ENCODE data around the gene PLCD3. TPM values are rescaled to one million over a fixed set of nuclear protein-coding genes. Genes with fewer than 3 reads are reported as not detected.

PLCD3 gene
- total RNA-seq, 2 donors from 2014 or later = 34.8 to 42.9 TPM

DNA sequence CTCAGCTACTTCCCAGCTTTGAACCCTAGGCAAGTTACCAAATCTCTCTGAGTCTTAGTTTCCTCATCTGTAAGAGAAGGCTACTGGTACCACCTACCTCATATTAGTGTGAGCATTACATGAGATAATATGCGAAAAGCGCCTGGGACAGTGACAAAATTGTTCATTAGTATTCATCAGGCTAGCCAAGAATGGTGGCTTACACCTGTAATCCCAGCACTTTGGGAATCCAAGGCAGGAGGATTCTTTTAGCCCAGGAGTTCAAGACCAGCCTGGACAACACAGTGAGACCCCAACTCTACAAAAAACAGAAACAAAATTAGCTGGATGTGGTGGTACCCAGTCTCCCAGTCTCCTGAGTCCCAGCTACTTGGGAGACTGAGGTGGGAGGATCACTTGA is 3.3 kb downstream of the PLCD3 start:
- DNase-seq = no peak
- Mint-ChIP-seq H3K4me1 (peaks cover 20% of the 10 kb centered on the region), H3K27me3 (ENCODE audit: insufficient read depth) (no peaks in the 10 kb centered on the region), H3K9me3 (no peaks in the 10 kb centered on the region), H3K4me3 (no peak overlapping the region), H3K36me3 (ENCODE audit: low read depth) (peaks cover 2% of the 10 kb centered on the region), H3K27ac (no peak overlapping the region)
- Histone ChIP-seq H3K9ac (ENCODE audit: extremely low read depth, low read length, poor library complexity, severe bottlenecking) (no peak overlapping the region), H3K9me3 (ENCODE audit: control insufficient read depth, low read length) (no peaks in the 10 kb centered on the region), H3K4me1 (ENCODE audit: control insufficient read depth, insufficient read depth, low read length) (peaks cover 11% of the 10 kb centered on the region), H3K27me3 (ENCODE audit: control insufficient read depth, insufficient read depth, low read length, poor library complexity, severe bottlenecking) (no peaks in the 10 kb centered on the region), H3K36me3 (ENCODE audit: control insufficient read depth, insufficient read depth, low read length) (no peaks in the 10 kb centered on the region), H3K4me3 (ENCODE audit: low read length) (no peak overlapping the region), H3K27ac (ENCODE audit: low read depth, low read length) (no peak overlapping the region)
- TF ChIP-seq, protein P1, sequence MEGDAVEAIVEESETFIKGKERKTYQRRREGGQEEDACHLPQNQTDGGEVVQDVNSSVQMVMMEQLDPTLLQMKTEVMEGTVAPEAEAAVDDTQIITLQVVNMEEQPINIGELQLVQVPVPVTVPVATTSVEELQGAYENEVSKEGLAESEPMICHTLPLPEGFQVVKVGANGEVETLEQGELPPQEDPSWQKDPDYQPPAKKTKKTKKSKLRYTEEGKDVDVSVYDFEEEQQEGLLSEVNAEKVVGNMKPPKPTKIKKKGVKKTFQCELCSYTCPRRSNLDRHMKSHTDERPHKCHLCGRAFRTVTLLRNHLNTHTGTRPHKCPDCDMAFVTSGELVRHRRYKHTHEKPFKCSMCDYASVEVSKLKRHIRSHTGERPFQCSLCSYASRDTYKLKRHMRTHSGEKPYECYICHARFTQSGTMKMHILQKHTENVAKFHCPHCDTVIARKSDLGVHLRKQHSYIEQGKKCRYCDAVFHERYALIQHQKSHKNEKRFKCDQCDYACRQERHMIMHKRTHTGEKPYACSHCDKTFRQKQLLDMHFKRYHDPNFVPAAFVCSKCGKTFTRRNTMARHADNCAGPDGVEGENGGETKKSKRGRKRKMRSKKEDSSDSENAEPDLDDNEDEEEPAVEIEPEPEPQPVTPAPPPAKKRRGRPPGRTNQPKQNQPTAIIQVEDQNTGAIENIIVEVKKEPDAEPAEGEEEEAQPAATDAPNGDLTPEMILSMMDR (conservative IDR thresholded peaks at IDR 0.05) = no peak
- 94 to 100% methylated on average over 2 of the region's 2 CpGs for WGBS, 2 experiments (ENCODE audit: insufficient coverage in 1 of 2, insufficient read length in 1 of 2)

DNA sequence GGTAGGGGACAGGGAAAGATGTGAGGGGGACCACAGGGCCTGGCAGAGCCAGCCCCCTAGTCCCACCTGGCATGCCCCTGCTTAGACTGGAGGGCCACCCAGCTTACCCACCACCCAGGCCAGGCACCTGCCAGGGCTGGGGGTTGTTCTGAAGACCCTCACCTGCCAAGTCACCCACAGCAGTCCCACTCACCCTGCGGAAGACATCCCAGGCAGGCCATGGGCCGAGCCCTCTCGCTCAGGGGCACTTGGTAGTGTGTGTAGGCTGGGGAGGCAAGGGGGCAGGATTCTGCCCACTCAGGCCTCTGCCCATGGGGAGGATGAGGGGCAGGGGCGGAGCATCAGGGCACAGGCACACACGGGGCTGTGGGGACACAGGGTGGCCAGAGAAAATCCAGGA is 4.0 kb downstream of the PLCD3 start:
- peaks cover 20% of the 10 kb centered on the region for H3K4me1 Mint-ChIP-seq

DNA sequence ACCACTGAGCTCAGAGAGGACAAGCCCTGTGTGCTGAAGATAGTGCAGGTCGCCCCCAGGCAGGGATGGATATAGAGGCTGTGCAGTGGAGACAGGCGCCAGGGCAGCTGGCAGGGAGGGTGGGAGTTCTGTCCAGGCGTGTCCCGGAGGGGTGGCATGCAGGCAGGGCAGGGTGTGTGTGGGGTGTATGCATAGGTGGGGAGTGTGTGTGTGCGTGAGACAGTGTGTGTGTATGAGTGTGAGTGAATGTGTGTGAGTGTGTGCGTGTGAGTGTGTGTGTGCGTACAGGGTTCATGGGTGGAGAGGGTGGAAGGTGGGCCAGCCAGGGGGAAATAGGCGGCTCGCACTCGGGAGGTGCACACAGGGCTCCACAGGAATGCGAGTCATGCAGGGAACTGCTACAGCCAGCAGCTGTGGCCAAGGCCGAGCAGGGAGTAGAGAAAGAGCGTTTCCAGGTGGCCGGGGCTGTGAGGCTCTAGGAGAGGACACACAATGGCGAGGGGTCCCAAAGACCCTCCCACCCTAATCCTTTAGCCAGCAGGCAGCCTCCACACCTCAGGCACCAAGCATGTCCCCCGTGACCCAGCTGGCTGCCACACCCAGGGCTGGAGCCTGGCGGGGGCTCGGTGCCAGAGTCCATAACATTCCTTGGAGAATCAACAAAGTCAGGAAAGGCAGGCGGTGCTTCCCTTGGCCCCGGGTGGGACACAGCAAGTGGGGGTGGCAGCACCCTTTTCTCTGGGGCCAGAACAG is 4.6 kb downstream of the PLCD3 start:
- Histone ChIP-seq H3K4me3 (ENCODE audit: low read length) (no peak overlapping the region), H3K27me3 (ENCODE audit: control insufficient read depth, insufficient read depth, low read length, poor library complexity, severe bottlenecking) (no peaks in the 10 kb centered on the region), H3K4me1 (ENCODE audit: control insufficient read depth, insufficient read depth, low read length) (peaks cover 11% of the 10 kb centered on the region), H3K36me3 (ENCODE audit: control insufficient read depth, insufficient read depth, low read length) (no peaks in the 10 kb centered on the region), H3K9ac (ENCODE audit: extremely low read depth, low read length, poor library complexity, severe bottlenecking) (peak overlapping the region; percentile 42), H3K27ac (ENCODE audit: low read depth, low read length) (peak overlapping the region; percentile 7), H3K9me3 (ENCODE audit: control insufficient read depth, low read length) (no peaks in the 10 kb centered on the region)
- Mint-ChIP-seq H3K27ac (peak overlapping the region; percentile 91), H3K36me3 (ENCODE audit: low read depth) (peaks cover 2% of the 10 kb centered on the region), H3K4me1 (peaks cover 20% of the 10 kb centered on the region), H3K9me3 (no peaks in the 10 kb centered on the region), H3K27me3 (ENCODE audit: insufficient read depth) (no peaks in the 10 kb centered on the region), H3K4me3 (no peak overlapping the region)
- TF ChIP-seq, protein P1 (conservative IDR thresholded peaks at IDR 0.05) = no peak
- DNase-seq = peak; percentile 83
- WGBS, 2 experiments (ENCODE audit: insufficient coverage in 1 of 2, insufficient read length in 1 of 2) = 71 to 76% methylated on average over 16 to 20 of the region's 20 CpGs

More for the DNA sequence above, 4.0 kb downstream of the PLCD3 start:
- Mint-ChIP-seq H3K4me3 (no peak overlapping the region), H3K27ac (peak overlapping the region; percentile 91), H3K9me3 (no peaks in the 10 kb centered on the region), H3K27me3 (ENCODE audit: insufficient read depth) (no peaks in the 10 kb centered on the region), H3K36me3 (ENCODE audit: low read depth) (peaks cover 2% of the 10 kb centered on the region)
- TF ChIP-seq, protein P1 (conservative IDR thresholded peaks at IDR 0.05) = no peak
- Histone ChIP-seq H3K9me3 (ENCODE audit: control insufficient read depth, low read length) (no peaks in the 10 kb centered on the region), H3K27me3 (ENCODE audit: control insufficient read depth, insufficient read depth, low read length, poor library complexity, severe bottlenecking) (no peaks in the 10 kb centered on the region), H3K27ac (ENCODE audit: low read depth, low read length) (no peak overlapping the region), H3K4me3 (ENCODE audit: low read length) (no peak overlapping the region), H3K36me3 (ENCODE audit: control insufficient read depth, insufficient read depth, low read length) (no peaks in the 10 kb centered on the region), H3K9ac (ENCODE audit: extremely low read depth, low read length, poor library complexity, severe bottlenecking) (peak overlapping the region; percentile 42), H3K4me1 (ENCODE audit: control insufficient read depth, insufficient read depth, low read length) (peaks cover 11% of the 10 kb centered on the region)
- DNase-seq = no peak
- WGBS, 2 experiments (ENCODE audit: insufficient coverage in 1 of 2, insufficient read length in 1 of 2) = 98% methylated on average over 4 of the region's 5 CpGs; no CpG with 5 or more reads in 1 of the 2 experiments

All from endodermal cell (in vitro differentiated cells).